ENCODE results near the gene PXN. TPM values are rescaled to one million over a fixed set of nuclear protein-coding genes. Genes with fewer than 3 reads are reported as not detected.

Gene PXN
- total and polyA plus RNA-seq, 2 experiments from 2014 or later, result 43.8 to 67.9 TPM

- peaks cover 39% of the 10 kb centered on the region for H3K4me1 ChIP-seq (ENCODE audit: low read depth)
- TF ChIP-seq CTCF (IDR thresholded peaks at IDR 0.05; ENCODE audit: low read depth, low read length), result no peak
- H3K36me3 ChIP-seq, result peaks cover 13% of the 10 kb centered on the region
- H3K27ac ChIP-seq, result no peak overlapping the region
- no peaks in the 10 kb centered on the region for H3K9me3 ChIP-seq (ENCODE audit: low read depth)
- no peak for DNase-seq (ENCODE audit: low read depth in 1 of 2, low spot score in 1 of 2)
- H3K27me3 ChIP-seq, result no peaks in the 10 kb centered on the region
- no peak overlapping the region for H3K4me3 ChIP-seq
These were observed 39.5 kb downstream of the PXN start for GRCh38 chr12:120225852-120226640.

- peaks cover 18% of the 10 kb centered on the region for H3K36me3 ChIP-seq
- H3K4me1 ChIP-seq (ENCODE audit: low read depth), result peaks cover 30% of the 10 kb centered on the region
- no peak for TF ChIP-seq CTCF (IDR thresholded peaks at IDR 0.05; ENCODE audit: low read depth, low read length)
- no peaks in the 10 kb centered on the region for H3K9me3 ChIP-seq (ENCODE audit: low read depth)
- no peak for DNase-seq (ENCODE audit: low read depth in 1 of 2, low spot score in 1 of 2)
- H3K27ac ChIP-seq, result peak overlapping the region; percentile 42
- H3K27me3 ChIP-seq, result no peaks in the 10 kb centered on the region
- H3K4me3 ChIP-seq, result no peak overlapping the region
These were observed 40.4 kb downstream of the PXN start for GRCh38 chr12:120225200-120225558.

GRCh38 chr12:120224304-120225199 lies 41.0 kb downstream of the PXN start:
- Histone ChIP-seq H3K4me3 (no peak overlapping the region), H3K27ac (peak overlapping the region; percentile 42), H3K27me3 (no peaks in the 10 kb centered on the region), H3K36me3 (peaks cover 18% of the 10 kb centered on the region), H3K4me1 (ENCODE audit: low read depth) (peaks cover 24% of the 10 kb centered on the region), H3K9me3 (ENCODE audit: low read depth) (no peaks in the 10 kb centered on the region)
- no peak for DNase-seq (ENCODE audit: low read depth in 1 of 2, low spot score in 1 of 2)
- TF ChIP-seq CTCF (IDR thresholded peaks at IDR 0.05; ENCODE audit: low read depth, low read length), result no peak

GRCh38 chr12:120223458-120224303 lies 41.8 kb downstream of the PXN start:
- no peak for TF ChIP-seq CTCF (IDR thresholded peaks at IDR 0.05; ENCODE audit: low read depth, low read length)
- no peak for DNase-seq (ENCODE audit: low read depth in 1 of 2, low spot score in 1 of 2)
- Histone ChIP-seq H3K27ac (no peak overlapping the region), H3K27me3 (no peaks in the 10 kb centered on the region), H3K4me3 (no peak overlapping the region), H3K4me1 (ENCODE audit: low read depth) (peaks cover 15% of the 10 kb centered on the region), H3K36me3 (peaks cover 23% of the 10 kb centered on the region), H3K9me3 (ENCODE audit: low read depth) (no peaks in the 10 kb centered on the region)

GRCh38 chr12:120222288-120222832 lies 43.2 kb downstream of the PXN start:
- no peak overlapping the region for H3K27ac ChIP-seq
- H3K36me3 ChIP-seq, result peaks cover 25% of the 10 kb centered on the region
- no peak for DNase-seq (ENCODE audit: low read depth in 1 of 2, low spot score in 1 of 2)
- no peak overlapping the region for H3K4me3 ChIP-seq
- no peaks in the 10 kb centered on the region for H3K9me3 ChIP-seq (ENCODE audit: low read depth)
- peaks cover 9% of the 10 kb centered on the region for H3K4me1 ChIP-seq (ENCODE audit: low read depth)
- TF ChIP-seq CTCF (IDR thresholded peaks at IDR 0.05; ENCODE audit: low read depth, low read length), result no peak
- no peaks in the 10 kb centered on the region for H3K27me3 ChIP-seq

Data from cardiac muscle cell (in vitro differentiated cells and primary cell).